Common myeloid progenitor, CD34-positive (primary cell): ENCODE data around the gene SERPINE1.
A peak's percentile ranks its signal among the peaks of the same experiment; 100 is the strongest.
"Not testable (repeated sequence)": the region's sequence is repeated elsewhere in the genome, so short reads cannot be mapped to it uniquely, and the experiment has no call there.

Experiments used
- CTCF ChIA-PET: fragments of 350-600 bp; sonication (Branson Sonifier 250); formaldehyde crosslinking; loops from one replicate; lab custom pipeline; 2021; ENCODE audit warnings: antibody characterized with exemption; lab: Charles Lee
- POLR2A ChIA-PET: fragments of 350-600 bp; sonication (Branson Sonifier 250); formaldehyde crosslinking; loops from one replicate; lab custom pipeline; 2021; ENCODE audit warnings: antibody characterized with exemption; lab: Charles Lee
- DNase-seq, 3 donors: peaks; one replicate each; pipeline versions ENCODE4 v3.0.0 to v3.0.0-alpha.2; 2013
- H3K27ac ChIP-seq, 2 experiments: 1 replicate in 1 of 2; 2 replicates in 1 of 2; pipeline ENCODE4 v1.7.0; 2013; ENCODE audit warnings: inconsistent platforms in 2 of 2, low read length in 2 of 2, mild to moderate bottlenecking in 2 of 2, low read depth in 1 of 2, moderate library complexity in 1 of 2; ENCODE audit not compliant: severe bottlenecking in 2 of 2, insufficient read depth in 1 of 2, poor library complexity in 1 of 2
- H3K27me3 ChIP-seq, 5 experiments: replicated peaks in 2 of 5; 1 replicate in 3 of 5; 2 replicates in 2 of 5; pipeline versions ENCODE4 v1.6.1 to v1.7.0; 2013; ENCODE audit warnings: low read length in 4 of 5, mild to moderate bottlenecking in 2 of 5, moderate library complexity in 2 of 5, inconsistent platforms in 1 of 5; ENCODE audit not compliant: insufficient read depth in 5 of 5, control insufficient read depth in 4 of 5
- H3K36me3 ChIP-seq, 4 experiments: 1 replicate in 2 of 4; 2 replicates in 2 of 4; pipeline versions ENCODE4 v1.6.1 to v1.7.0; 2013; ENCODE audit warnings: low read length in 3 of 4, control low read depth in 1 of 4, mild to moderate bottlenecking in 1 of 4; ENCODE audit not compliant: control insufficient read depth in 4 of 4, insufficient read depth in 4 of 4
- H3K4me1 ChIP-seq, 4 experiments: 1 replicate in 3 of 4; 2 replicates in 1 of 4; pipeline versions ENCODE4 v1.6.1 to v1.7.1; 2013; ENCODE audit warnings: low read length in 3 of 4, mild to moderate bottlenecking in 3 of 4, control low read depth in 1 of 4, inconsistent platforms in 1 of 4, moderate library complexity in 1 of 4; ENCODE audit not compliant: control insufficient read depth in 4 of 4, insufficient read depth in 4 of 4; ENCODE audit errors: control extremely low read depth in 1 of 4
- H3K4me3 ChIP-seq, 7 experiments: 1 replicate in 4 of 7; 2 replicates in 3 of 7; pipeline versions ENCODE4 v1.5.1 to v1.7.0; 2013; ENCODE audit warnings: mild to moderate bottlenecking in 7 of 7, low read length in 6 of 7, moderate library complexity in 6 of 7, inconsistent platforms in 2 of 7, low read depth in 2 of 7, control low read depth in 1 of 7; ENCODE audit not compliant: insufficient read depth in 4 of 7, control insufficient read depth in 1 of 7; ENCODE audit errors: extremely low read depth in 1 of 7
- H3K9me3 ChIP-seq, 5 experiments: 1 replicate in 4 of 5; 2 replicates in 1 of 5; pipeline versions ENCODE4 v1.6.1 to v1.7.1; 2013; ENCODE audit warnings: low read length in 4 of 5, mild to moderate bottlenecking in 2 of 5, inconsistent platforms in 1 of 5, low read depth in 1 of 5, moderate library complexity in 1 of 5; ENCODE audit not compliant: control insufficient read depth in 4 of 5, insufficient read depth in 2 of 5; ENCODE audit errors: control extremely low read depth in 1 of 5
- WGBS: methylation state at CpG from one replicate; pipeline ENCODE4 v1.1.5; 2013; ENCODE audit not compliant: insufficient coverage; 5-methylcytosine and 5-hydroxymethylcytosine counted together

Gene SERPINE1

GRCh38 chr7:101121631-101121990, 5.3 kb upstream of the SERPINE1 start:
- peak overlapping the region in 3 of 7 experiments; percentile 43 to 61 (median 50) for H3K4me3 ChIP-seq
- POLR2A ChIA-PET, H3K27ac ChIP-seq, H3K36me3 ChIP-seq, DNase-seq, H3K9me3 ChIP-seq: not testable (repeated sequence)
- 92% methylated on average over 2 of the region's 9 CpGs for WGBS
- CTCF ChIA-PET, result interaction anchor here (0.7 kb wide), 1 partner anchor 413 kb away, joined by 3 read pairs; no protein-coding TSS in a partner anchor
- H3K27me3 ChIP-seq, result peaks cover 0 to 17% (median 10%) of the 10 kb centered on the region in 5 experiments
- peaks cover 0 to 45% (median 34%) of the 10 kb centered on the region in 4 experiments for H3K4me1 ChIP-seq

DNA sequence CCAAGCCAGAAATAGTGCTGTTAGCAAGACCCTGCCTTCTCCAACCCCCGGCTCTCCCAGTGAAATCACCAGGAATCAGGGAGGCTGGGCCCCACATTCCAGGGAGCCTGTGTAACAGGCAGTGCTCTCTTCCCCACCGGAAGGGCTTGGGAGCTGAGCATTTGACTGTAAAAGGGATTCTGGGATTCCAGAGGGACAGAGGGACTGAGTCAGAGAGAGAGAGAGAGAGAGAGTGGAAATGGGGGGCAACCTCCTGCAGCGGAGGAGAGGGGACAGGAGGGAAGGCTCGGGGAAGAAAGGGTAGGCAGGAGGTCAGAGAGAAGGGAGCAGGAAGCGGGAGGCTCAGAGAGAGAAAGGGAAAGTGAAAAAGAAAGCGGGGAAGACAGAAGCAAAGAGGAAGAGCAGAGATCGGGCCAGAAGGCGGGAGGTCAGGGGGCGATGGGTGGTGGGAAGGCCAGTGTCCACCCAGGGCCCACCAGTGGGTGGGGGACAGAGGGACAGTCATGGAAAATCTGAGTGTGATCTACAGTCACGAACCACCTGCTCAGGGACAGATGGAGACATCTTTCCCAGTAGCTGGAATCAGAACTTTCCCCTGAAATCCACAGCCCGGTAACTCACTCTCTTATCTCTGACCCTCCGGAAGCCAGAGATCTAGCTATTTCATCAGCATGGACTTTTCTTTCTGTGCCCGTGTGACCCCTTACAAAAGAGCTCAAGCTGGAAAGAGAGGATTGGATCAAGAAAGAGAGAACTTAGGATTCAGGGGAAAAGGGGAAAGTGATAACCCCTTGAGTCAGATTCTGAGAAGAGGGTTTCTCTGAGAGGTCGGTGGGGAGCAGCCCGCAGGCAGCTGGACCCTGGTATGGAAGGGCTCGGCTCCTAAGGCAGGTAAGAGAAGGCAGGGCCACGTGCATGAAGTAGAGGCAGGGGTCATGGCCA, 4.6 kb upstream of the SERPINE1 start:
- Histone ChIP-seq H3K4me3 (peak overlapping the region in 3 of 7 experiments; percentile 43 to 61 (median 50)), H3K9me3 (no peaks in the 10 kb centered on the region), H3K27ac (no peak overlapping the region), H3K4me1 (peaks cover 0 to 51% (median 41%) of the 10 kb centered on the region in 4 experiments), H3K27me3 (peaks cover 0 to 16% (median 10%) of the 10 kb centered on the region in 5 experiments), H3K36me3 (no peaks in the 10 kb centered on the region)
- DNase-seq, result no peak
- CTCF ChIA-PET, result interaction anchor here (0.7 to 2.6 kb wide), 5 partner anchors 9 to 414 kb away, joined by 3 to 7 read pairs (median 4); no protein-coding TSS in a partner anchor
- POLR2A ChIA-PET, result no interaction called here
- 41% methylated on average over 15 of the region's 17 CpGs for WGBS

- Histone ChIP-seq H3K9me3 (no peaks in the 10 kb centered on the region), H3K27ac (no peak overlapping the region), H3K36me3 (no peaks in the 10 kb centered on the region), H3K4me3 (peak overlapping the region in 1 of 7 experiments; percentile 50), H3K4me1 (peaks cover 0 to 60% (median 46%) of the 10 kb centered on the region in 4 experiments), H3K27me3 (peaks cover 0 to 18% (median 12%) of the 10 kb centered on the region in 5 experiments)
- 99% methylated on average over 9 of the region's 11 CpGs for WGBS
- ChIA-PET CTCF (interaction anchor here (0.7 to 2.6 kb wide), 5 partner anchors 9 to 413 kb away, joined by 3 to 7 read pairs (median 4); no protein-coding TSS in a partner anchor), POLR2A (interaction anchor here (0.8 kb wide), 1 partner anchor 25 kb away, joined by 3 read pairs; no protein-coding TSS in a partner anchor)
- DNase-seq, result no peak
These were observed 3.8 kb upstream of the SERPINE1 start for GRCh38 chr7:101122933-101123702.

DNA sequence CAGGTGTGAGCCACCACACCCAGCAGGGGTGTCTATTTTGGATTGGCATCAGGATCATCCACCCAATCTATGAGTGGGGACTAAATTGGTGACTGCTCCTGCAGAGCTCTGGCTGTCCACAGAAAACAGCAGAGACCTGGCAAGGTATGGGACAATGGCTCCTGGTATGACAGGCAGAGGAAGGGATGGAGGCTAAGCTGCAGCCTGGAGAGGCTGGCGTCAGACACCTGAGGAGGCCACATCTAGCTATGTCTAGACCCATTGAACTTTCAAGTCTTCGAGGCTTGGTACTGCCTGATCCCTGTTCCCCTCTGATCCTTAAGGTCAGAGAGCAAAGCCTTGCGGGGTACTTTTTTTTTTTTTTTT, 3.2 kb upstream of the SERPINE1 start:
- 80% methylated on average over 2 of the region's 3 CpGs for WGBS
- POLR2A ChIA-PET, result interaction anchor here (0.8 kb wide), 1 partner anchor 25 kb away, joined by 3 read pairs; no protein-coding TSS in a partner anchor
- CTCF ChIA-PET, result interaction anchor here (1.6 to 2.6 kb wide), 3 partner anchors 15 to 23 kb away, joined by 4 to 7 read pairs (median 6); no protein-coding TSS in a partner anchor
- Histone ChIP-seq H3K4me1 (peaks cover 0 to 63% (median 48%) of the 10 kb centered on the region in 4 experiments), H3K9me3 (no peaks in the 10 kb centered on the region), H3K27me3 (peaks cover 0 to 18% (median 12%) of the 10 kb centered on the region in 5 experiments), H3K27ac (no peak overlapping the region), H3K36me3 (no peaks in the 10 kb centered on the region), H3K4me3 (no peak overlapping the region)
- no peak for DNase-seq

DNA sequence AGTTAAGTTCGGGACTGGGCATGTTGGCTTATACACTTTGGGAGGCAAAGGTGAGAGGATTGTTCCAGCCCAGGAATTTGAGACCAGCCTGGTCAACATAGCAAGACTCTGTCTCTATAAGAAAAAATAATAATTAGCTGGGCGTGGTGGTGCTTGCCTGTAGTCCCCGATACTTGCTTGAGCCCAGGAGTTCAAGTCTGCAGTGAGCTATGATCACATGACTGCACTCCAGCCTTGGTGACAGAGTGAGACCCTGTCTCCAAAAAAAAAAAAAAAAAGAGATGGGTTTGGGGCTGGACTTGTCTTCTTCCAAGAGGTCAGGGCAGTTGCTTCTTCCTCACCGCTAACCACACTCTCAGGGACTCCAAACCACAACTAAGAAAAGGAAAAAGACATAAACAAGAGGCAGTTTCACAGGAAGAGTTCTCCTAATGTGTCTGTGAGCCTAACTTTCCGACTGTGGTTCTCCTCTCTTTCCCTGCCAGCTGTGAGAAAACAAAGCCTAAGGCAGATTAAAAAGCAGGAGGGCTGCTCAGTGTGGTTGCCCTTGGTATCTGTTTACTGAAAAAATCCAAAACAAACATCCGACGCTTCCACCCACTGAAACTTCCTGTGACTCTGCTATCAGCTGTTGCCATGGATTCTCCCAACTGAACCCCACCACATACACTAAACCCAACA, 2.4 kb upstream of the SERPINE1 start:
- Histone ChIP-seq H3K27me3 (peaks cover 0 to 18% (median 12%) of the 10 kb centered on the region in 5 experiments), H3K27ac (peak overlapping the region in 1 of 2 experiments; percentile 60), H3K36me3 (no peaks in the 10 kb centered on the region), H3K4me1 (peaks cover 0 to 63% (median 48%) of the 10 kb centered on the region in 4 experiments), H3K9me3 (no peaks in the 10 kb centered on the region), H3K4me3 (peak overlapping the region in 2 of 7 experiments; percentile 41 to 55)
- 26% methylated on average over 3 of the region's 7 CpGs for WGBS
- peak; percentile 60 to 77 (median 76) for DNase-seq
- ChIA-PET CTCF (interaction anchor here (1.2 to 2.6 kb wide), 6 partner anchors 8 to 69 kb away, joined by 3 to 8 read pairs (median 5); no protein-coding TSS in a partner anchor), POLR2A (interaction anchor here (0.8 to 1.0 kb wide), 3 partner anchors 14 to 26 kb away, joined by 3 read pairs; no protein-coding TSS in a partner anchor)
